ENCODE data around the gene ACRV1.
"Not testable (repeated sequence)": the region's sequence is repeated elsewhere in the genome, so short reads cannot be mapped to it uniquely, and the experiment has no call there.

Gene ACRV1, protein sequence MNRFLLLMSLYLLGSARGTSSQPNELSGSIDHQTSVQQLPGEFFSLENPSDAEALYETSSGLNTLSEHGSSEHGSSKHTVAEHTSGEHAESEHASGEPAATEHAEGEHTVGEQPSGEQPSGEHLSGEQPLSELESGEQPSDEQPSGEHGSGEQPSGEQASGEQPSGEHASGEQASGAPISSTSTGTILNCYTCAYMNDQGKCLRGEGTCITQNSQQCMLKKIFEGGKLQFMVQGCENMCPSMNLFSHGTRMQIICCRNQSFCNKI

DNA sequence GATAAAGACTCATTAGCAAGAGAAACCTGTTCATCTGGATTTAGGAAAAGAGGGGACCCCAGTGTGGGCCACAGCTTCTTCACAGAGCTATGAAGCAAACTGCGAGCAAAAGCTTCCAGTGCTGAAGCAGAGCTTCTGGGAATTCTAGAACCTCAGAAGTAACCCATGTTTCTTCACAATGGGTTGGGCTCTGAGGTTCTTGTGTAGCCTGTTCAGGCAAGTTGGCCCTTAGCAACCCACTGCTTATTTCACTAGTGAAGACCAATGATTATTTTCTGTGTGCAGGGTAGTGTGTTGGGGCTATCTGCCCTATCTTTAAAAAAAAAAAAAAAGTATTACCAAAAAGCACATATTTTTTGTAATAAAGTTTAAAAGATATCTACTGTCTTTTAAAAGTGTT is at the start of gene ACRV1:
Gene ACRV1, minus strand, starts transcription at position 101 of the 400 bp plus-strand sequence. Its CDS starts 67 bp downstream, at position 34.
- DNase-seq (ENCODE audit: low spot score): no peak

DNA sequence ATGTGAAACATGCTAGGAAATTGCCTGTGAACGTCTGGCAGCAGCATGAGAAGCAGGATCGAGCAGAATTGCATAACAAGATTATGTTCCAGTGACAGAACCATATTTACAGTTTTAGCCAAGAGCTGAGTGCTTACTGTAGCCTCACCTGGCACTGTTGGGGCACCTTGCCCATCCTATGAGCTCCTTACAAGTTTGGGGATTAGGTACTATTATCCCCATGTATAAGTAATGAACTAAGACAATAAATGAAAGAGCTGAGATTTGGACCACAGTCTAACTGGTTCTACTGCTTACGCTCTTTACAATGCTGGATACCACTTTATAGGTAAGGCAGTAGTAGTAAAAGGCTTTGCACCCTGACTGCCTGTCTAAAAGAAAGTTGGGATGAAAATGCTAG is 48.3 kb upstream of the ACRV1 start:
- no peak for DNase-seq (ENCODE audit: low spot score)

DNA sequence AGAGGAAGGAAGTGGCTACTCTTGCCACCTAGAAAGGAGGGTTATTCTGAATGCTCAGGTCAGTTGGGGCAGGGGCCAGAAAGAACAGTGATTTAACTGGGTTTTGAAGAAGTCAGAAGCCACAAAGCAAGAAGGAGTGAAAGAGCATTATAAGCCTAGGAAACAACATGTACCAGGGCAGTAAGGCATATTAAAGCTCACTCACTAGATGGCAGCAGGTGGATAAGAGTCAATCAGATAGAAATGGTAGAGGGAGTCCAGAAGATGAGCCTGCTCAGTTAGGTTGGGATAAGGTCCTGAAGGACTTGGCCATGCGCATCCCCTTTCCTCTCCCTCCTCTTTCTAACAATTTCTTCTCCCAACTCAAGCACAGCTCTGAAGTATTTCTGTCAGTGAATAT is 43.5 kb upstream of the ACRV1 start:
- DNase-seq (ENCODE audit: low spot score): peak; percentile 25

DNA sequence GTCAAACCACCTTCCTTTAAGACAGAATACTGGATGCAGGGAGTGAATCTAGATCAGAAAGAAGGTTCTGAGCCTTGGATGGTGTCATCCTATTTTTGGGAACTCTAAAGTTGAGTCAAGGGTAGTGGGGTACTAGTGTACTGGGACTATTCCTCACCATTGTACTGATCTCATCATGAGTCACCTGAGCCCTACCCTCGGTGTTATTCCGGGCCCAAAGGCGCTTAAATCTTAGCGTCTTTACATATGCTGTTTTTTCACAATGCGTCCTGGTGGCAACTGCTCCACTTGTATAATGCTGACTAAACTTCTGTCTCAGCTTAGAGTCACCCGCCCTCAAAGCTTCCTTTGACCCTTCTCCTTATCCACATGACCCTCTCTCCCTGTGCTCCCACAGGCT is 40.1 kb upstream of the ACRV1 start:
- DNase-seq (ENCODE audit: low spot score): no peak

DNA sequence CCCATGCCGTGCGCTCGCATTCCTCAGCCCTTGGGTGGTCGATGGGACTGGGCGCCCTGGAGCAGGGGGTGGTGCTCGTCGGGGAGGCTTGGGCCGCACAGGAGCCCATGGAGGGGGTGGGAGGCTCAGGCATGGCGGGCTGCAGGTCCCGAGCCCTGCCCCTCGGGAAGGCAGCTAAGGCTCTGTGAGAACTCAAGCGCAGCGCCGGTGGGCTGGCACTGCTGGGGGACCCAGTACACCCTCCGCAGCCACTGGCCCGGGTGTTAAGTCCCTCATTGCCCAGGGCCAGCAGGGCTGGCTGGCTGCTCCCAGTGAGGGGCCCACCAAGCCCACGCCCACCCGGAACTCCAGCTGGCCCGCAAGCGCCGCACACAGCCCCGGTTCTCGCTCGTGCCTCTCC is 24.0 kb upstream of the ACRV1 start:
- not testable (repeated sequence) for DNase-seq (ENCODE audit: low spot score)

DNA sequence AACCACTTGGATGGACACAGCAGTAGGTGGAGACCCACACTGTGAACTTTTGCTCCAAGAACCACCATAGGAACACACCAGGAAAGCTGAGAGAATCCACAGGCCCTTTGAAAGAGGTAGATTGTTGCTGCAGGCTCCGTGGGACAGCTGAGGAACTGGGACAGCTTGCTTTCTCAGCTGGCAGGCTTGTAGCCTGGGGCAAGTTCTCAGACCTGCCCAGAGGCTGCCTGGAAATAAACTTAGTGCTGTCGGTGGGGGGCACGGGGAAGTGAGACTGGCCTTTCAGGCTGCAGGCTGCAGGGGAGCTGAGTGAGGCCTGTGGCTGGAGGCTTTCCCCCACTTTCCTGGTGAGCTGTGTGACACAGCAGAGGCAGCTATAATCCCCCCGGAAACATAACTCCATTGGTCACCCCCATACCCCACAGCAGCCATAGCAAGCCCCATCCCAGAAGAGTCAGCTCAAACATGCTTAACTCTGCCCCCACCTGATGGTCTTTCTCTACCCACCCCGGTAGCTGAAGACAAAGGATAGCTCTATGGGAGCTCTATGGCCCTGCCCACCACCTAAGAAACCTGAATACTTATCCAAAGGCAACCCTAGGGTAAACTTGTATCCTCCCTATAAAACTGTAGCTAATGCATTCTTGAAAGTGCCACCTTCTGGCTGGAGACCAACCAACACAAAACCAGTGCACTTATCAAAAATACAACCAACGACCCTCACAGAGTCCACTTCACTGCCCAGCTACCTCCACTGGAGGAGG is 21.4 kb upstream of the ACRV1 start:
- peak; percentile 24 for DNase-seq (ENCODE audit: low spot score)

DNA sequence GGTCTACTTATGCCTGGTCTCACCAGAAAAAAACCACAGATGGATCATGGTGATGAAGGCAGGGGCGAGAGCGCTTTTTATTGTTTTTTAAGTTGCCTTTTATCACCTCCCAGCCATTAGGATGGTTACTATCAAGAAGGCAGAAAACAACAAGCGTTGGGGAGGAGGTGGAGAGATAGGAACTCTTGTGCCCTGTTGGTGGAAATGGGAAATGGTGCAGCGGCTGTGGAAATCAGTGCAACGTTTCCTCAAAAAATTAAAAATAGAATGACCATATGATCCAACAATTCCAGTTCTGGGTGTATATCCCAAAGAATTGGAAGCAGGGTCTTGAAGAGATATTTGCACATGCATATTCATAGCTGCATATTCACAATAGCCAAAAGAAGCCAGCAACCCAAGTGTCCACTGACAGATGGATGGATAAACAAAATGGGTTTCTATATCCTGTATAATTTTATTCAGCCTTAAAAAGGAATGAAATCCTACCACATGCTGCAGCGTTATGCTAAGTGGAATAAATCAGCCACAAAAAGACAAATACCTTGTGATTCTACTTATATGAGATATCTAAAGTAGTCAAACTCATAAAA is 20.5 kb upstream of the ACRV1 start:
- DNase-seq (ENCODE audit: low spot score): no peak

DNA sequence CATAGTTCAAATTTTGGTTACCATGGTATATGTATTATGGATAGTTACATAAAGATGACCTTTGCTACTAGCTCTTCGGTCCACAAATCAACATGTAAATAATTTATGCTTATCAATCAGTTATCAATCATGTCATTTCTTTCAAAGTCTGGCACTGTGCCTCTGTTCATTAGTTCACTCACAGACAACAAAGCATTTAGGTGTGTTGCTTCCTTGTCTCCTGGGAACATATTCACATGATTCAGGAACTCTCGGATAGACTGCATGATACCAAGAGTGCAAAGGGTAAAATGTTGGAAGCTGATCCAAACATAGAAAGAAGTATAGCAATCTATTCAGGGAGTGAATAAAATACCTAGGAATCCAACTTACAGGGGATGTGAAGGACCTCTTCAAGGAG is 14.3 kb upstream of the ACRV1 start:
- no peak for DNase-seq (ENCODE audit: low spot score)

DNA sequence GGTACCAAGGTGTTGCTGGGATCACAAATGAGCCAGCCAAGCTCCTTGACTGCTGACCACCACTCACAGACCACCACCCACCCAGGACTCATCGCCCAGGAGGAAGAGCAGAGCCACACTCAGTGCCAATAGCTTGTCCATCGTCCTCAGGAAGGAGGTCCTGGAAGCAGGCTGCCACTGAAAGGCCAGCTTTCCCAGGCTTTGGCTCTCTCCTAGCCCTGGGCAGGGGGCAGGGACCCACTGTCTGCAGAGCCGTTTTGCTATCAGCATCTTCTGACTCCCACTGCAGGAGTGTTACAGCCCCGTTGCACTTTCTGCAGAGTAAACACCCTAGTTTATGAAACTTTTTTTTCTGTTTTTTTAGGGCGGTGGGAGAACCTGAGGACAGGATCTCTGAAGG is 12.2 kb upstream of the ACRV1 start:
- DNase-seq (ENCODE audit: low spot score): no peak

DNA sequence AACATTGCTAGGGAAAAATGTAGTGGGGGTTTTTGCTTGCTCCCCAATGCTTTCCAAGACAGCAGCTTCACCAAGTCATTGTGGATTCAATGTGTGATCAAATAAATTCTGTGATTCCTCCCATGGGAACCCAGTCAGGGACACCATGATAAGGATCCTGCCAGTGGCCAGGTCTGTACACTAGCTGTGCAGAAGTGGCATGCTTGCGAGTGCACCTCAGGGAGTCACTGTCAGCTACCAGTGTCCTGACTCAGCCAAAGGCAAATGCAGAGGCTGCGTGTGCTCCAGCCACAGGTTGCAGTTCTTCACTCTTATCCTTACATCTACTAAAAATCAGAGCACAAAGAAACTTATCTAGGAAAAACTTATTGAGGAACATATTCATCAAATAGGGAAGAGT is 9.4 kb upstream of the ACRV1 start:
- no peak for DNase-seq (ENCODE audit: low spot score)

DNA sequence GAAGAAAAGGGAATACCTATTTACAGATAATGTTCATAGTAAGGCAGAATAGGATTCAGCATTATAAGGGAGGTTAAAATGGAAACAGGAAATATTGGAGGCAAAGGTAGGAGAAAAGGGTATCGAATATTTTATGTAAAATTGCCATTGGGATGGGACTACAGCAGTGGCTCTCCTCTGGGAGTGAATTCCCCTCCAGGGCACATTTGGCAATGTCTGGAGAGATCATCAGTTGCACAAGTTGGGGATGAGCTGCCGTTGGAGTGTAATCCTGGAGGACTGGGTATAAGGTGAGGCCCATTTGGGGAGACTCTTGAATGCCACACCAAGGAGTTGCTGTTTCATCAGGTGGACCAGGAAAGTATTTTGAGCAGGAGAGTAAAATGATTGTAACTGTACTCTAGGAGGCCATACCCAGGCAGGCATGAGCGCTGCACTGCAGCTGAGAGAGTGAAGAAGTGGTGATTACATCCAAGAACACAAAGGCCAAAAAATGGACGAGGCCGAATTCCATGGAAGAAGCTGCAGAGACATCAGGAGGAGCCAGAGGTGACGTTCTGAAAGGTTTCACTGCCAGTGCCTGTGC is 8.7 kb upstream of the ACRV1 start:
- DNase-seq (ENCODE audit: low spot score): no peak

DNA sequence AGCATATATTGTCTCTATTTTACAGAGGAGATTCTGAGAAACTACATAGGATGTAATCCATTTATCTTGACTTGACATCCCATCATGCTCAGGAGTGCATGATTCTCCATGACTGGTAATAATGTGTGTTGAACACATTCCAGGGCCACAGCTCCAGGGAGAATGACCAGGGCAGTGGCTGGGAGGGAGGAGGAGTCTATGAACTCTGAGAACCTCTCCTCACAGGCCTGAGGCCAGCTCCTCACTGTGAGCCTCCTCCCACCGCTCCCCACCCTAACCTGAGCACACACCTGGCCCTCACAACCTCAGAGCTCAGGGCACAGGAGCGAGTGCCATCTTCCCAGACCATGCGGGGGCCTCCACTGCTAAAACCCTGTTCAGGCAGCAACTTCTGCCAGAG is 8.0 kb upstream of the ACRV1 start:
- DNase-seq (ENCODE audit: low spot score): no peak

DNA sequence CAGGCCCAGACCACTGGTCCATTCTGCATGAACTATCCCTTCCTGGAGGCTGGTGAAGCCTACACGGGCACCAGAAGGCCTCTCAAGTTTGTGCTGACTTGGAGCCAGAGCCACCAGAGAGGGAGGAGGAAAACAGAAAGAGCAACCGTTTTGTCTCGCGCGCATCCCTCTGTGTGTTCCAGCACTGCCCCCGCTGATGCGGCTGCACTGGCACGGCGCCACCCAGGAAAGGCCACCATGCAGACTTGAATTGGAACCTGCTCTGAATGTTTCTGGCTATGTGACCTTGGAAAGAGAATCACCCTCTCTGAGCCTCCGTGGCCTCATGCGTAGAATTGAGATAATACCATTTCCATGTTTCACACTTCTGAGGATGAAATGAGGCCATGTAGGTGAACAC is 7.4 kb upstream of the ACRV1 start:
- DNase-seq (ENCODE audit: low spot score): no peak

DNA sequence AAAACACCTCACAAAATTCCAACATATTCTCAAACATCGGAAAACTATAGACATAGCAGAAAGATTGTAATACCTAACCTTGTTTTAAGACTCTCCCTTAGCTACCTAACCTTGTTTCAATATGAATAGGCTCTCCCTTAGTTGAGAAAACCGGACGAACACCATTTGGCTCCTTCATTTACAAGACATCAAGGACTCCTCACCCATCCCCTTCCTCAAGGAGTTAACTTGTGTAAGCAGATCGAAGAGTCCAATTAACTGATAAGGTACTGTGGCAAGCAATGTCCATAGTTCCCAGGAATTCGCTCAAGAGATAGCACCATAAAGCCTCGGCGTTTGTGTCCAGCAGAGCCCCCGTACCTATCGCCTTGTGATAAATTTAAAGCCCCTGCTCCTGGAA is 4.6 kb upstream of the ACRV1 start:
- no peak for DNase-seq (ENCODE audit: low spot score)

DNA sequence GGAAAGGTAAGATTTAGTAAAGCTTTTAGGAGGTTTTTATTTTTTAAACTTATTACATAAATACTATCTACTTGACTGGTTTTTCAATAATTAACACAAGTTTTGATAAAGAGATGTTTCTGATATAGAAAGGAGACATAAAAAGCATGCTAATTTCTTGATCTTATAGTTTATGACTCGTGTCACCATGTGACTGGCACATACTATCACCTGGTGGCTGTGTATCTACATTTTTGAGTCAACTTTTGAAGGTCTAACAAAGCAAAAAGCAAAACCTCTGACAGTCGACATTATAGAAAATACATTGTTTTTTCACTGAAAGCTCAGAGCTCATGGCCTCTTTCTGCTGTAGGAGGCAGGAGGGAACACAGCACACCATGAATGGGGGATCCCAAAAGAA is 810 bp downstream of the ACRV1 start:
- DNase-seq (ENCODE audit: low spot score): no peak

DNA sequence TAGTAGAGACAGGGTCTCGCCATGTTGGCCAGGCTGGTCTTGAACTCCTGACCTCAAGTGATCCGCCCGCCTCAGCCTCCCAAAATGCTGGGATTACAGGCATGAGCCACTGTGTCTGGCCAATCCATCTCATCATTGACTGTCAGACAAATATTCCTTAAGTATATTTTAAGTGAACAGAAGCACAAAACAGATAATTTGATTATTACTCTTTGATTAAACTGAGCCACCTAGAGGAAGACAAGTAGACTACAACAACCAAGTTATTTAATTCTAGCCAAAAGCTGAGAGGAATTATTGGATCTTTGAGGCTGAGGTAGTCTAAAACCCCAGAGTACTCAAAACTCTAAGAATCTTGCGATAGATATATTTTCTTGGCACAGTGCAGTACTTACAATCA is 1.2 kb downstream of the ACRV1 start:
- DNase-seq (ENCODE audit: low spot score): no peak

DNA sequence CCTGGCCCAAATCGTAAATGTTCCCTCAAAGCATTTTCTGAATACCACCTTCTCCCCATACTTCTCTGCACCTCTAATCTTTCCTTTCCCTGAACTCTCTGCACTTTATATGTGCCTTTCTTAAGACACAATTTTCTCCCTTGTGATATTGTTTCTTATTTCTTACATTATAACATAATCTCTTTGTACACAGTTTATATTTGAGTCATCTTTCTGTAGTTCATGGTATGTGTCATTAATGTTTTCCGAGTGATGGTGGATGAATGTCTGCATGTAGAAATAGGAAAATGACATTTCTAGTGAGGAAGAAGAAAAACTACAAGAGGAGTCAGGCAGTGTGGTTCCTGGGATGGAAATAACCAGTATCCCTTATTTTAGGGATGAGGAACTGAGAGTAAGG is 5.5 kb downstream of the ACRV1 start:
- no peak for DNase-seq (ENCODE audit: low spot score)

DNA sequence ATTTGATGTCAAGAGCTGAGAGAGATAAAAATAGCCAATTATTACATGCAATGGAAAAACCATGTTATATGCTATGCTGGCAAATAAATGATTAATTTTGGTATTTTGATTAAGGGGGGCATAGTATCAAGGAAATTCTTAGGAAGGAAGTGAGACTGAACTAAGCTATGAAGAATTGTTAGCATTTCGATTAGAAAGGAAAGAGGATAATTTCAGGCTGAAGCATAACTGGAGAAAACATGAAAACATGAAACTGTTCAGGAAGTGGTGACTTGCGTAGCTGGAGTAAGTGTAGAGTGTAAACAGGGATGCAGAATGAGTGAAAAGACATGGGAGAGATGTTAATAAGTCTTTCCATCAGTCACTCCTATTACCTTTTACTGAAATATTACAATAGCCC is 6.4 kb downstream of the ACRV1 start:
- DNase-seq (ENCODE audit: low spot score): no peak

DNA sequence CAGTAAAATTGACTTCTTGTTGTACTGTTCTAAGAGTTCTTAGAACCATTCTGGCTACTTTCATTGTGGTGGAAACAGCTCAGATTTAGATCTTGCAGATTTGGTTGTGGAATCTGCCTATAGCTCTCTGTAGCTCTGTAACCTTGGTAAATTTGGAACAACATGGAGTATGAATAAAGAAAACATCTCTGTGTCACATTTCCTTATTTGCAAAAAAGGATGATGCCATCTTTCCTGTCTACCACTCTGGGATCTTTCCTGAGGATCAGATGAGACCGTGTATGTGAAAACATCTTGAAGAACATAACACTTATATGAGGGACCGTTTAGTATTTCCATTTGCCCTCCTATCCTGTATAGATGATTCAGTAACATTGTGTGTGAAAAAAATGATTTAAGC is 9.1 kb downstream of the ACRV1 start:
- DNase-seq (ENCODE audit: low spot score): no peak

DNA sequence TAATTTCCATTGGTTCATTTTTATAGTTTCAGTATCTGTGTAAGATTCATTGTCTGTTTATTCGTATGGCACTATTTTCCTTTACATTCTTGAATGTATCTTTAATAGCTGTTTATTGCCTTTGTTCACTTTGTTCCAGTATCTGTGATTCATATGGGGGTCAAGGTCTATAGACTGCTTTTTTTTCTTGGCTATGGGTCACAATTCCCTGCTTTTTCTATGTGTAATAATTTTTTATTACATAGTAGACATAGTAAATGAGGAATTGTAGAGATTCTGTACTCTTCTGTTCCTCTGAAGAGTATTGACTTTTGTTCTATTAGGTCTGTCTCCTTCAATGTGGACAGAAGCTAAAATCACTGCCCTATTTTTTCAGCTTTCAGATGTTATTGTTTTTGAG is 10.5 kb downstream of the ACRV1 start:
- no peak for DNase-seq (ENCODE audit: low spot score)

DNA sequence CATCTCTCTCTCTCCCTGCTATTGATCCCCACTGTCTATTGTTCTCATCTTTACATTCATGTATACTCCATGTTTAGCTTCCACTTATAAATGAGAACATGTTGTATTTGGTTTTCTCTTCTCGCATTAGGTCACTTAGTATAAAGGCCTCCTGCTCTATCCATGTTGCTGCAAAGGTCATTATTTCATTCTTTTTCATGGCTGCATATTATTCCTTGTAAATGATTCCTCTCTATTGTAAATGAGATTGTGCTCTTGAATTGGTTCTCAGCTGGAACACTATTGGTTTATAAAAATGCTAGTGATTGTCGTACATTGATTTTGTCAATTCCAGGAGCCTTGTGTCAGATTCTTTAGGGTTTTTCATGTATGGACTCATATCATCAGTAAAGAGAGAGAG is 13.5 kb downstream of the ACRV1 start:
- no peak for DNase-seq (ENCODE audit: low spot score)

DNA sequence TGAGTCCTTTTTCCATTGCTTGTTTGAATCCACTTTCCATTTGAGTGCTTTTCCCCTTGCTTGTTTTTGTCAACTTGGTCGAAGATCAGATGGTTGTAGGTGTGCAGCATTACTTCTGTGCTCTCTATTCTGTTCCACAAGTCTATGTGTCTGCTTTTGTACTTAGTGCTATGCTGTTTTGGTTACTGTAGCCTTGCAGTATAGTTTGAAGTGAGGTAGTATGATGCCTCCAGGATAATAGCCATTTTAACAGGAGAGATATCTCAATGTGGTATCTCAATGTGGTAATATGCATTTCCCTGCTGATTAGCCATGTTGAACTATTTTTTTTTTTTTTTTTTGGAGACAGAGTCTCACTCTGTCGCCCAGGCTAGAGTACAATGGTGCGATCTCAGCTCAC is 16.7 kb downstream of the ACRV1 start:
- DNase-seq (ENCODE audit: low spot score): no peak

DNA sequence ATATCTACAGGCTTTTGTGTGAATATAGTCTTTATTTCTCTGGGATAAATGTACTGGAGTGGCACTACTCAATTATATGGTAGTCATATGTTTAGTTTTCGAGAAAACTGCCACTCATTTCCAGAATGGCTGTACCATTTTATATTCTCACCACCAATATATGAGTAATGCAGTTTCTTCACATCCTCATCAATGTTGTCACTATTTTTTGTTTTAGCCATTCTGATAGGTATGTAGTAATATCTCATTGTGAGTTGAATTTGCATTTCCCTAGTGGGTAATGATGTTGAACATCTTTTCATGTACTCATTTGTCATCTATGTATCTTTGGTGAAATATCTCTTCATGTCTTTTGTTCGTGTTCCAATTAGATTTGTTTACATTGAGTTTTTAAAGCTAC is 18.0 kb downstream of the ACRV1 start:
- DNase-seq (ENCODE audit: low spot score): no peak
